Measurements from ENCODE around the gene SMAD3. TPM values are rescaled to one million over a fixed set of nuclear protein-coding genes. Genes with fewer than 3 reads are reported as not detected.

Gene SMAD3
- total and polyA plus RNA-seq, 2 of the 8 experiments (the other 6 are each of a cell fraction or from before 2014, with no cell fraction given): 10.1 to 12.4 TPM

DNA sequence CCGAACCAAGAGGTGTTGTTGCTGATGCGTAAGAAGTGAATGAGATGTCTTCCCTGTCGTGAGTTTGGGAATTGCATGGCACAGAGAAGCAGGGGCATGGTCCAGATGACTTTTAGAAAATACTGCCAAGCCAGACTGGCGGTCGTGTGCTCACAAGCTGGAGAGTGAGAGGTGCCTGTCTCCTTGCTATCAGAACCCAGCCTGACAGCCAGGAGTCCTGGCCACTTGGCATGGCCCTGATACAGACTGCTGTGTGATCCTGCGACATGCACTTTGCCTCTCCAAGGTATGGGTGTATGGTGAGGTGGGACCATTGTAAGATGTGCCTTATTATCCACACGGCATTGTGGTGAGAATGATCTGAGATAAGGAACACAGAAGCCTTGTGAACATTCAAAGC, 93.0 kb downstream of the SMAD3 start:
- POLR2A ChIA-PET (ENCODE audit: partially characterized antibody): no interaction called here
- H3K79me1 ChIP-seq (ENCODE audit: low read depth, low read length): no peaks in the 10 kb centered on the region; the same call in none of the 2 replicates
- no peak overlapping the region for H3K27ac ChIP-seq (ENCODE audit: low read depth, low read length)
- H3K27me3 ChIP-seq (replicated peaks in 1 of 4; ENCODE audit: control insufficient read depth in 3 of 4, extremely low read depth in 1 of 4, insufficient read depth in 3 of 4, low read length in 3 of 4): no peaks in the 10 kb centered on the region
- H2BK12ac ChIP-seq (ENCODE audit: low read depth, low read length): no peak overlapping the region; the same call in 1 of the 2 replicates
- H3K56ac ChIP-seq (replicated peaks; ENCODE audit: insufficient read length, low read depth, low read length): no peak overlapping the region
- no peak overlapping the region for H3K9ac ChIP-seq (replicated peaks in 1 of 4; ENCODE audit: extremely low read depth in 1 of 4, low read depth in 3 of 4, low read length in 3 of 4)
- peaks cover 0 to 3% (median 1%) of the 10 kb centered on the region in 4 experiments; a peak in 3 of 7 replicates for H3K4me1 ChIP-seq (replicated peaks in 1 of 4; ENCODE audit: control insufficient read depth in 3 of 4, insufficient read depth in 4 of 4, low read length in 3 of 4)
- FAIRE-seq (no peak), DNase-seq (ENCODE audit: low read depth in 1 of 2, low spot score in 2 of 2) (no peak)
- H4K8ac ChIP-seq (ENCODE audit: extremely low read depth, insufficient read depth, low read length): no peak overlapping the region
- H3K23ac ChIP-seq (ENCODE audit: insufficient read length): no peak overlapping the region
- 90% methylated on average over 7 of the region's 7 CpGs; no CpG with 5 or more reads in 1 of the 2 experiments for WGBS, 2 experiments (ENCODE audit: extremely low coverage in 1 of 2, insufficient coverage in 1 of 2, insufficient read length in 1 of 2, insufficient replicate concordance in 2 of 2, low coverage in 1 of 2, low lambda C conversion rate in 2 of 2, missing lambda C conversion rate in 1 of 2)
- no peak overlapping the region for H2AFZ ChIP-seq (ENCODE audit: low read length)
- H3K4me3 ChIP-seq (ENCODE audit: extremely low read depth in 1 of 4, insufficient read depth in 2 of 4, low read depth in 3 of 4, low read length in 4 of 4): no peak overlapping the region
- H3K4ac ChIP-seq (replicated peaks; ENCODE audit: insufficient read length, low read depth, low read length): no peak overlapping the region
- H2BK15ac ChIP-seq (ENCODE audit: low read length): no peak overlapping the region
- H2BK20ac ChIP-seq (ENCODE audit: low read length): no peak overlapping the region
- no peaks in the 10 kb centered on the region for H3K9me3 ChIP-seq (ENCODE audit: insufficient read depth in 2 of 2, low read depth in 1 of 2, low read length in 1 of 2)
- no peak overlapping the region for H4K5ac ChIP-seq (ENCODE audit: insufficient read length, low read depth, low read length)
- no peaks in the 10 kb centered on the region for H3K36me3 ChIP-seq (ENCODE audit: control insufficient read depth in 2 of 4, insufficient read depth in 4 of 4, low read length in 3 of 4)
- no peak overlapping the region for H4K91ac ChIP-seq (replicated peaks; ENCODE audit: insufficient read length, low read length)
- no peaks in the 10 kb centered on the region for H3K79me2 ChIP-seq (ENCODE audit: control insufficient read depth in 1 of 2, insufficient read depth in 2 of 2, low read length in 2 of 2)
- CTCF ChIA-PET (ENCODE audit: partially characterized antibody): interaction anchor here (1.0 to 1.2 kb wide), 2 partner anchors 9 to 232 kb away, joined by 3 read pairs; no protein-coding TSS in a partner anchor
- H3K14ac ChIP-seq (ENCODE audit: insufficient read length): no peak overlapping the region
- H2BK5ac ChIP-seq (ENCODE audit: low read depth, low read length): no peak overlapping the region
- H3K23me2 ChIP-seq (ENCODE audit: low read depth, low read length): peaks cover 3% of the 10 kb centered on the region; the same call in 1 of the 2 replicates
- no peak overlapping the region for H3K4me2 ChIP-seq (ENCODE audit: insufficient read depth in 1 of 2, low read depth in 2 of 2, low read length in 2 of 2)
- H3K18ac ChIP-seq (ENCODE audit: extremely low read depth, low read length): no peak overlapping the region
- no peak overlapping the region for H2AK5ac ChIP-seq (ENCODE audit: low read depth, low read length)
- no peak overlapping the region for H2BK120ac ChIP-seq (replicated peaks; ENCODE audit: low read depth, low read length)
- no peaks in the 10 kb centered on the region for H4K20me1 ChIP-seq (replicated peaks in 1 of 2; ENCODE audit: control insufficient read depth in 1 of 2, insufficient read depth in 2 of 2, low read length in 2 of 2)
- no peak for TF ChIP-seq JUND (IDR thresholded peaks at IDR 0.05; ENCODE audit: low read length)

All from H1 (cell line).